Pulmonary artery endothelial cell (primary cell): Measurements from ENCODE around the gene GGN. TPM values are rescaled to one million over a fixed set of nuclear protein-coding genes. Genes with fewer than 3 reads are reported as not detected.

Experiments
- DNase-seq: peaks from one replicate; pipeline ENCODE4 v3.0.0-alpha.2; 2011; ENCODE audit warnings: low read depth, low spot score
- total RNA-seq: library from RNA; depleted of rRNA; stranded (reverse); fragments of >200 nt; gene quantifications from 2 replicates; pipeline ENCODE4 v1.2.3, GENCODE V29; 2014

The GGN gene
- total RNA-seq, 1 donor from 2014 or later: 0.33 TPM

DNA sequence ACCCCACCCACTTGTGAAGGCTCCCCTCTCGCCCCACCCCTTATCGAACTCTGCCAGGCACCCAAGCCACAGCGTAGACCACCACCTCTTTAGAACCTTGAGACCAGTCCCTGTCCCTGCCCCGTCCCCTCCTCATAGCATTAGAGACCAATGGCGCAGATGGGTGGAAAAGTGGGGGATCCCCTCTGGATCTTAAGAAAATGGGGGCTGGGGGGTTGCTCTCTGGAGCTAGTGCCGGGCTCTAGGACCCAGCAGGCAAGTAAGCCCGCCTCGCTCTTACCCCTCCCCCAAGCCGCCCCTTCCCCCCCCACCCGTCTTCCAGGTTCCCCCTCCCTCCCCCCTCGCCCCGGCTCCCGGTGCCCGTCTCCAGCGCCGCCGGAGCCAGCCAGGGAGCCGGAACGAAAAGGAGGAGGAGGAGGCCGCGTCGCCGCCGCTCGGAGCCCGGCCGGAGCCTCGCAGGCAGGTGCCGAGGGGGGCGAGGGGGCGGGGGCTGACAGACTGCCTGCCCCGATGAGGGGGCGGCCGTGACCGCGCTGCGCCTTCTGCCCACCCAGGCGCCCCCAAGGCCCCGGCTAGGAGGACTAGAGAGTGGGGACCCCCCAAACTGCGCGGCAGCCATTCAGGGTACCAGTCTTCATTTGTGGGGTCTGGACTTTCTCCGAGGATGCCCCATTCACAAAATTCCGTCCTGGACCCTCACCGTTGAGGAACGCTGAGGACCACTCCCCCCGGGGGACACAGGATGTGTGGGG lies 691 bp upstream of the GGN start, which contains the start of gene SPRED3:
Gene SPRED3, plus strand, starts transcription at position 349 of the 752 bp plus-strand sequence. CDS start 1,606 bp downstream, outside the sequence.
- peak; percentile 22 for DNase-seq

DNA sequence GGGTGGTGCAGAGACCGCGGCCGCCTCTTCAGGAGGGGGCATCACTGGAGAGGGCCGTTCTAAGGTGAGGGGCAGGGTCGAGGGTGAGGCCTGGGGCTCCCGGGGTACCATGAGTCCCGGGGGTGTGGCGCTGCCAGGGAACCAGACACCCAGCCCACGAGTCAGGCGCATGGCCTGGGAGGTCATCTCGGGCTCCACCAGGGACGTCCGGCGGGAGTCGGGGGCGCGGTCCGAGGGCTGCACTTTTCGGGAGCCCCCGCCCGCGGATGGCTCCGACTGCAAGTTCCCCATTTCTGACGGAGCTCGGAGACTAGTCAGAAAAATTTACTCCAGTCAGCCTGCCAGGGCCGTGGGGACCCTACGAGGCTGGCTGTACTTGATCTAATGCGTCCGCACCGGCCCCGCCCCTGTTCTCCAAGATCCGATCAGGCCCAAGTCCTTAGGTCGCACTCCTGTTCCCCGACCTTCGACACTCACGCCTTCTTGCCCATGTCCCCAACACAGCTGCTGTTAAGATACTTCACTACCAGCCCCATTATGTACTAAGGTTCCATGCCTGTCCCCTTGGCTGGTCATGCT lies 774 bp downstream of the GGN start:
- DNase-seq: no peak

- no peak for DNase-seq
These were observed 1.4 kb downstream of the GGN start for GRCh38 chr19:38386300-38386970.

DNA sequence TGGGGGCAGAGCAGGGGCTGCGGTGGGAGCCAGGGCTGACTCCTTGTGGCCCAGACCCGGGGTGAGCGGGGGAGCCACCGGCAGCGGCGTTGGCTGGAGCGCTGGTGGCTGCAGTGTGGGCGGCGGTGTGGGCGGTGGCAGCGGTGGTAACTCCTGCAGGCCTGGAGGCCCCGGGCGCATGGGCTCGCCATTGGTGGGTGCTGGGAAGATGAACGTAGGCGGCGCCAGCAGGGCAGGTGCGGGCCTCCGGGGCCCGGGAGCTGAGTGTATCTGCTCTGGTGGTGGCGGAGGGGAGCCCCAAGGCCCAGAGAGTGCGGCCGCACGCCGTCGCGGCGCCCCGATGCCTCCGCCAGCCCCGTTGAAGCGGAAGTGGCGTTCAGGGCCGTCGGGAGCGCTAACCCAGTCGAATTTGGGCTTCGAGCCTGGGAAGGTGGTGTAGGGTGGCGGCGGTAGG lies 2.0 kb downstream of the GGN start:
- no peak for DNase-seq

- DNase-seq: no peak
These were observed 2.6 kb downstream of the GGN start for GRCh38 chr19:38385057-38385803.

DNA sequence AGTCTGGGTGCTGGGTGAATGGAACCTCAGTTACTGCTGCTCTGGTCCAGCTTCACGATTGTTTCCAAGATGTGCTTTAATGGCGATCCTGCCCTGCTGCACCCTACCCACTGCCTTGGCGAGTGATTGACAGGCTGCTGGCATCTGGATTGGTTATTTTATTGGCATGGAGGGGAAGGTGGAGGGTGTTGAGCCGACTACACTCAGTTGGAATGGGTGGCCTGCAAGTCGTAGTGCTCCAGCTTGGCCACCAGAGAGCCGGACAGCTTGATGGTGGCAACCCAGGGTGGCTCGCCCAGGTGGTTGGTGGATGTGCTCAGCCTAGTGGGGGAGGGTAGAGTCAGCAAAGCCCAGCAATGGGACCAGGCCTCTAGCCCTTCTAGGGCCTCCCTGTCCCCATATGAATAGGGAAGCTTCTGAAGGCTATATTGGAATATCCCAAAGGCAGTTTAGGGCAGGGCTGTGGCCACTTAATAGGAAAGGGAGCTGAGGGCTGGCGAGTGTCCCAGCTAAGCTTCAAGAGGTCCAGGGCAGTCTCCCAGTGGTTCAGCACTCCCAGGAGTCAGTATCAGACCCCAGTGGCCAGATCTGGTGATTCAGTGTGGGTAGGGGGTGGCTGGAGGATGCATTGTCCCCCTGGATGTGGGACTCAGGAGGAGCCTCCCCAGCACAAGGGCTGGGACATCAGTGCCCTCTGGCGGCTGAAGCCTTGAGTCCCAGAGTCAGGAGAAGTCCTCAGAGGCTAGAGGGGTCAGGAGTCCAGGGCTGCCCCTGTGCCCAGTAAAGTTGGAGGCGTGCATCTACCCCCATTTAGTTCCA lies 3.4 kb downstream of the GGN start:
- no peak for DNase-seq

DNA sequence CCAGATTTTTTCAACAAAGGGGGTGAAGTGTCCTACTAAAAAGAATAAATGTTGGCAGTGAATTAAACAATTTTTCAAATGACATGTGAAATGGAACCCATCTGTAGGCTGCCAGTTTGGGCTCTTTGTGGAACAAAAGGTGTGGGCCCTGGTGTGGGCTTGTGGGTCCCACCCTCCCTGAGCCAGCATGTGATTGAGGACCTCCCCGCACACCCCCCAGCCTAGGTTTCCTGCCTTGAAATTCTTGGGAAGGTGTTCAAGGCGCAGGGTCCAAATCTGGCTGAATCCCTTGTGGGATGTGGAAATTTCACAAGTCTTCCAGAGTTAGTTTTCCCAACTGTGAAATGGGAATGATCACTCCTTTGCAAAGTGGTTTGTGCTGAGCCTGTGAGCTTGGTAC lies 4.1 kb downstream of the GGN start:
- no peak for DNase-seq

DNA sequence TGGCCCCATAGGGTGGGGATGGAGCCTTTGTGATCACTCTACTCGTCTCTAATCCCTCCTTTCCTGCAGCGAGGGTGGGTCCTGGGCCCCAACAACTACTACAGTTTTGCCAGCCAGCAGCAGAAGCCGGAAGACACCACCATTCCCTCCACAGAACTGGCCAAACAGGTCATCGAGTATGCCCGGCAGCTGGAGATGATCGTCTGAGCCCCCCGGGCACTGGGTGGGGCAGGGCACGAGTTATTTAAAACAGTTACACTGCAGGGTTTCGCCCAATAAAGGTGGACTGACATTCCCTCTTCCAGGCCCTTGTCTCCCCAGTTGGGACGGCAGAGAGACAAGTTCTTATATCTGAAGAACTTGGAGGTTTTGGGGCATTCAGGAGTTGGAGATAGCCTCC lies 4.7 kb downstream of the GGN start:
- DNase-seq: no peak

- no peak for DNase-seq
These were observed 6.7 kb downstream of the GGN start for GRCh38 chr19:38381138-38381537.

- DNase-seq: no peak
These were observed 9.0 kb downstream of the GGN start for GRCh38 chr19:38378866-38379265.

GRCh38 chr19:38377052-38377451 lies 10.8 kb downstream of the GGN start:
- no peak for DNase-seq

DNA sequence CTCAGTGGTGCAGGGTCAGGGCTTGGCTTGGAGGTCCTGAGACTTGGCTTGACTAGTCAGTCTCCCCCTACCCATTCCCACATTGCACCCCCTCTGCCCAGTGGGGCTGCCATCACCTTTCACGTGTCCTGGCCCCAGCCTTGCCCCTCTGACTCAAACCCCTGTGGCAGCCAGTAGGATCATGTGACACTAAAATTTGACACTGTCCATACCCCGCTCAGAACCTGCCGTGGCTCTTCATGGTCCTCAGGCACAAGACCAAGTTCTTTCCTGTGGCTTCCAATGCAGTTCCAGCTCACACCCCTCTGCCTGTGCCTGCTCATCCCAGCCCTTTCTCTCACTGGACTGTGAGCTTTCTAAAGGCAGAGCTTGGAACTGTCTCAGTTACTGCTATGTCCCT lies 11.3 kb downstream of the GGN start:
- no peak for DNase-seq

DNA sequence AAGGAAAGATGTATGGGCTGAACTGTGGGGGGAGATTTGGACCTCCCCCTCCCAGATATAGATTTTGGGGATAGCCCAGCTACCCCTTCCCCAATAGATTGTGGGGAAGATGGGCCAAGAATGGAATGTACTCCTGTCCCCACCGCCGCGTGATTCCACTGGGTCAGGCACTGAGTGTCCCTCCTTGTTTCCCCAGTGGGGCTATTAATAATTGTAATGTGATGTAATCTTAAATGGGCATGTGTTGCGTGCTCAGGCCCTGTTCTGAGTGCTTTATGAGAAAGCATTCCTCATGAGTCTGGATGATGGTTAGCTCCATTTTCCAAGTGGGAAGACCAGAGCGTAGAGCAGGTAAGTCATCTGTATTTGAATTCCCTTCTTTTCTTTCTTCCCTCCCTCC lies 12.1 kb downstream of the GGN start:
- DNase-seq: no peak

DNA sequence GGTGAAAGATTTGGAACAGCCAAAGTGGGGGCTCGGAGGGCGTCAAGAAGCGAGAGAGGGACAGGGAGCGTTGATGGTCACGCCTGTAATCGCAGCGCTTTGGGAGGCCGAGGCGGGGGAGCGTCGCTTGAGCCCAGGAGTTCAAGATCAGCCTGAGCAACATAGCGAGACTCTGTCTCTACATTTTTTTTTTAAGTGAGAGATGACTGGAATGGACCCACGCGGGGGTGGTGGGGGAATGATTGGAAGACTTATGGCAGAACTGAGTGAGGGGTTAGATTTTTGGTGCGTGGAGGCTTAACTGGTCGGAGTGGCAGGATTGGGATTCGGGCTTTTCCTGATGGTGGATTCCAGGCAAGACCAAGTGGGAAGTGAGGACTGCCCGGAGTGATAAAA lies 12.7 kb downstream of the GGN start:
- no peak for DNase-seq

- peak; percentile 96 for DNase-seq
These were observed 13.3 kb downstream of the GGN start, which contains the start of gene PSMD8 for GRCh38 chr19:38374332-38375097. PSMD8 (plus strand) TSS chr19:38374571; CDS start chr19:38374602, 31 bp downstream.

- DNase-seq: no peak
These were observed 13.9 kb downstream of the GGN start for GRCh38 chr19:38373907-38374331.

DNA sequence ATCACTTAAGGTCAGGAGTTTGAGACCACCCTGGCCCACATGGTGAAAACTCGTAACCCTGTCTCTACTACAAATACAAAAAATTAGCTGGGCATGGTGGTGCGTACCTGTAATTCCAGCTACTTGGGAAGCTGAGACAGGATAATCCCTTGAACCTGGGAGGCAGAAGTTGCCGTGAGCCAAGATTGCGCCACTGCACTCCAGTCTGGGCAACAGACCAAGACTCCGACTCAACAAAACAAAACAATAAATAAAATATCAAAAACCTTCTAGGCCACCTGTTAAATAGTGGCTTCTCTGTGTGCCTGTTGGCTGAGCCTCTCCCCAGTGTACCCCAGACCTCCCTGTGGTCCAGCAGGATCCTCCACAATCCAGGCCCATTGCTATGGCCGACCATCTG lies 16.8 kb downstream of the GGN start:
- DNase-seq: no peak

DNA sequence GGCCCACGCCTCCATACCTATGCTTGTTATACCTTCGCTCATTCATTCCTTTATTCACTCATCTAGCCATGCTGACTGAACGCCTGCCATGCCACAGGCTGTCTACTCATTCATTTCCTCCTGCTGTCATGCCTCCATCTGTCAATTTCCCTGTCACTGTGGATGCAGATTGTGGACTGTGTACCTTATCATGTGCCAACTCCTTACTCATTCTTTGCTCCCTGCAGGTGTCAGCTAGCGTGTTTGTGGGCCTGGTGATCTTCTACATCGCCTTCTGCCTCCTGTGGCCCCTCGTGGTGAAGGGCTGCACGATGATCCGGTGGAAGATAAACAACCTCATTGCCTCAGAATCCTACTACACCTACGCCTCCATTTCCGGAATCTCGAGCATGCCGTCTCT lies 17.5 kb downstream of the GGN start:
- no peak for DNase-seq

GRCh38 chr19:38369584-38369983 lies 18.2 kb downstream of the GGN start:
- no peak for DNase-seq

DNA sequence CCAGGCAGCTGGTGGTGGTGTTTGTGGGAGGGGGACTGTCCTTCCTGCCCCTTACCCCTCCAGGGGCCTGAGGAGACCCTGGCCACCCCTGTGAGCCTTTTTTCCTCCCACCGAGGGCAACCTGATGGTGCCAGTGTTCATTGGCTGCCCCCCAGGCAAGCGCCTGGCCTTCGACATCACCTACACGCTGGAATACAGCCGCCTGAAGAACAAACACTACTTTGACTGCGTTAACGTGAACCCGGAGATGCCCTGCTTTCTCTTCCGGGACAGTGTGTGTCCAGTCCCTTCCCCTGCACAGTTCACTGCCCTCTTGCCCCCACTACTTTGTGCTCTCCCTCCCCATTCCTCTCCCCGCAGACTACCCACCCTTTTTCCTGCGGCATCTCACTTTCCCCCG lies 20.8 kb downstream of the GGN start:
- no peak for DNase-seq
